Medulla oblongata (tissue), 1 donor: ENCODE measurements around the gene PCDHAC2.

Experiments
- DNase-seq: peaks from one replicate; pipeline ENCODE4 v3.0.0-alpha.2; 2015; ENCODE audit errors: extremely low spot score

The PCDHAC2 gene

GRCh38 chr5:140966293-140967225, at the start of gene PCDHAC2:
Gene PCDHAC2, plus strand, starts transcription at chr5:140966476. Its CDS starts 291 bp downstream, at chr5:140966767.
- peak; percentile 70 for DNase-seq

GRCh38 chr5:140923601-140924000, 42.7 kb upstream of the PCDHAC2 start:
- DNase-seq: no peak

GRCh38 chr5:140925806-140926442, 40.4 kb upstream of the PCDHAC2 start, which contains the start of gene PCDHAC1:
Gene PCDHAC1, plus strand, starts transcription at chr5:140926299. Its CDS starts 594 bp downstream, at chr5:140926893.
- no peak for DNase-seq

GRCh38 chr5:140926443-140927227, 39.6 kb upstream of the PCDHAC2 start:
- peak; percentile 81 for DNase-seq

- no peak for DNase-seq
Observed at GRCh38 chr5:140927228-140927573, 39.1 kb upstream of the PCDHAC2 start.

- no peak for DNase-seq
Observed at GRCh38 chr5:140934964-140935606, 31.2 kb upstream of the PCDHAC2 start.

- DNase-seq: no peak
Observed at GRCh38 chr5:140946578-140946977, 19.7 kb upstream of the PCDHAC2 start.

- DNase-seq: no peak
Observed at GRCh38 chr5:140951636-140952035, 14.6 kb upstream of the PCDHAC2 start.

- no peak for DNase-seq
Observed at GRCh38 chr5:140953234-140953633, 13.0 kb upstream of the PCDHAC2 start.

GRCh38 chr5:140962190-140962589, 4.1 kb upstream of the PCDHAC2 start:
- no peak for DNase-seq

- no peak for DNase-seq
Observed at GRCh38 chr5:140964356-140964755, 1.9 kb upstream of the PCDHAC2 start.

GRCh38 chr5:140965905-140966292, 377 bp upstream of the PCDHAC2 start:
- DNase-seq: peak; percentile 55

GRCh38 chr5:140967226-140967893, 1.1 kb downstream of the PCDHAC2 start:
- no peak for DNase-seq

- DNase-seq: no peak
Observed at GRCh38 chr5:140969880-140970279, 3.6 kb downstream of the PCDHAC2 start.

- no peak for DNase-seq
Observed at GRCh38 chr5:140973550-140973949, 7.3 kb downstream of the PCDHAC2 start.

GRCh38 chr5:140977003-140977402, 10.7 kb downstream of the PCDHAC2 start:
- DNase-seq: no peak

GRCh38 chr5:140978260-140978659, 12.0 kb downstream of the PCDHAC2 start:
- no peak for DNase-seq

GRCh38 chr5:140978983-140979382, 12.7 kb downstream of the PCDHAC2 start:
- DNase-seq: no peak

GRCh38 chr5:140982083-140982716, 15.9 kb downstream of the PCDHAC2 start:
- DNase-seq: no peak

- no peak for DNase-seq
Observed at GRCh38 chr5:140986117-140986521, 19.8 kb downstream of the PCDHAC2 start.

GRCh38 chr5:140988100-140988499, 21.8 kb downstream of the PCDHAC2 start:
- no peak for DNase-seq
